Liver (tissue), 3 donors: ENCODE results near the gene TJP1.

ENCODE experiments used
- ATF3 ChIP-seq: IDR thresholded peaks from 2 replicates; pipeline ENCODE4 v1.6.1; 2016; ENCODE audit warnings: antibody characterized with exemption
- CTCF ChIP-seq: fragments of 150-350 bp; IDR thresholded peaks from 2 replicates; pipeline ENCODE4 v1.5.1; 2017; ENCODE audit warnings: improper control_type of control experiment, low read depth, low read length; ENCODE audit not compliant: missing input control
- EGR1 ChIP-seq, 2 donors: IDR thresholded peaks; 2 replicates each; pipeline ENCODE4 v1.6.1; 2016 to 2018; ENCODE audit warnings: antibody characterized with exemption in 2 of 2, low read depth in 2 of 2
- GABPA ChIP-seq, 2 donors: IDR thresholded peaks in 1 of 2; conservative IDR thresholded peaks in 1 of 2; 2 replicates each; pipeline ENCODE4 v1.6.1; 2016; ENCODE audit warnings: antibody characterized with exemption in 2 of 2, mild to moderate bottlenecking in 1 of 2, moderate library complexity in 1 of 2
- HNF4G ChIP-seq: IDR thresholded peaks from 2 replicates; pipeline ENCODE4 v1.6.1; 2016; ENCODE audit warnings: antibody characterized with exemption
- JUND ChIP-seq, 2 donors: IDR thresholded peaks; 2 replicates each; pipeline ENCODE4 v1.6.1; 2016; ENCODE audit warnings: antibody characterized with exemption in 2 of 2
- MAX ChIP-seq: IDR thresholded peaks from 2 replicates; pipeline ENCODE4 v1.6.1; 2016; ENCODE audit warnings: antibody characterized with exemption
- NR2F2 ChIP-seq: IDR thresholded peaks from 2 replicates; pipeline ENCODE4 v1.6.1; 2016; ENCODE audit warnings: antibody characterized with exemption
- RAD21 ChIP-seq, 2 donors: IDR thresholded peaks; 2 replicates each; pipeline ENCODE4 v1.6.1; 2016; ENCODE audit warnings: antibody characterized with exemption in 2 of 2, mild to moderate bottlenecking in 2 of 2
- REST ChIP-seq: IDR thresholded peaks from 2 replicates; pipeline ENCODE4 v1.6.1; 2016; ENCODE audit warnings: antibody characterized with exemption, mild to moderate bottlenecking
- SP1 ChIP-seq: IDR thresholded peaks from 2 replicates; pipeline ENCODE4 v1.6.1; 2018; ENCODE audit warnings: antibody characterized with exemption, mild to moderate bottlenecking
- TAF1 ChIP-seq: conservative IDR thresholded peaks from 2 replicates; pipeline ENCODE4 v1.6.1; 2016; ENCODE audit warnings: antibody characterized with exemption, mild to moderate bottlenecking
- YY1 ChIP-seq: IDR thresholded peaks from 2 replicates; pipeline ENCODE4 v1.6.1; 2016; ENCODE audit warnings: antibody characterized with exemption, mild to moderate bottlenecking
- donor health status: healthy.
- donor health status: healthy.

GRCh38 chr15:29852201-29852600 is 29.9 kb upstream of the TJP1 start:
- TF ChIP-seq CTCF, result no peak
- no peak for TF ChIP-seq SP1
- TF ChIP-seq ATF3, result no peak
- TF ChIP-seq JUND (IDR thresholded peaks at IDR 0.05), result no peak
- TF ChIP-seq YY1, result no peak
- no peak for TF ChIP-seq REST
- no peak for TF ChIP-seq RAD21 (IDR thresholded peaks at IDR 0.05)
- no peak for TF ChIP-seq GABPA (IDR thresholded peaks at IDR 0.05 in 1 of 2, conservative IDR thresholded peaks at IDR 0.05 in 1 of 2)
- no peak for TF ChIP-seq TAF1
- no peak for TF ChIP-seq MAX
- no peak for TF ChIP-seq EGR1 (IDR thresholded peaks at IDR 0.05; ENCODE audit: low read depth in 2 of 2)
- TF ChIP-seq HNF4G, result no peak
- TF ChIP-seq NR2F2, result no peak
